GM19438 (cell line): ENCODE data around the gene AJAP1.

ENCODE experiments used
- ATAC-seq: cut with Tn5 transposase; IDR thresholded peaks from one replicate; pipeline ENCODE4 v1.9.1; 2021; ENCODE audit warnings: low read depth; ENCODE audit not compliant: unreplicated experiment

Gene AJAP1

DNA sequence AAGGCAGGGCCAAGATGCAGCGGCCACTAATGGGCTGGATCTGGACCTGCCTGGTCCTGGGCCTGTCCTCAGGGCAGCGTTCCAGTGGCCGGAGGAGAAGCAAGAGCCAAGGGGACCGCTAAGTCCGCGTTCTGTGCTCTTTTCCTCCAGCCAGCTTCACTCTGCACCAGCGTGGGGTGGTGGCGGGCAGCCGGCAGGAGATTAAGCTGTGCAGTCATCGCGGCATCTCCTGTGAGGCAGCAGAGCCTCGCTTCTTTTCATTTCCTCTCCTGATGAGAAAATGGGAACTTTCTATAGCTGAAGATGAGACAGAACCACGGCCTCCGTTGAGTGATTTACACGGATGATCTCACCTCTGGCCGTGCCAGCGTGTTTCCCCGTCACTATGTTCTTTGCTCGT is 43.4 kb downstream of the AJAP1 start:
- no peak for ATAC-seq

DNA sequence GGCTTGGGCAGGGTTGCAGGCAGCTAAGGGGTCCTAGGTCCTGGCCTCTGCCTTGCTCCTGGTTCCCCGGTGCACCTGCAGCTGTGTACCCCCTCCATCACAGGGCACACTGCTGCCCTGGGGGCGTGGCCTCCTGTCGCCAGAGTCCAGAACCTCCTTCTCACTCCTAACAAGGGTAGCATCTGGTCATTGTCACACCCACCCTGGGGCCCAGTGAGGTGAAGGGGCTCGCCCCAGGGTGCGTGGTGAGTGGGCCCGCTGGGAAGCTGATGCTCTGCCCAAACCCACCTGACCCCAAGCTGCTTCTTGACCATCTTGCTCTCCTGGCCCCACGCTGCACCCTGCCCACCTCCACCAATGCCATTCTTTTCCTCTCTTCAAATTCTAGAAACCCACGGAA is 44.5 kb downstream of the AJAP1 start:
- no peak for ATAC-seq

DNA sequence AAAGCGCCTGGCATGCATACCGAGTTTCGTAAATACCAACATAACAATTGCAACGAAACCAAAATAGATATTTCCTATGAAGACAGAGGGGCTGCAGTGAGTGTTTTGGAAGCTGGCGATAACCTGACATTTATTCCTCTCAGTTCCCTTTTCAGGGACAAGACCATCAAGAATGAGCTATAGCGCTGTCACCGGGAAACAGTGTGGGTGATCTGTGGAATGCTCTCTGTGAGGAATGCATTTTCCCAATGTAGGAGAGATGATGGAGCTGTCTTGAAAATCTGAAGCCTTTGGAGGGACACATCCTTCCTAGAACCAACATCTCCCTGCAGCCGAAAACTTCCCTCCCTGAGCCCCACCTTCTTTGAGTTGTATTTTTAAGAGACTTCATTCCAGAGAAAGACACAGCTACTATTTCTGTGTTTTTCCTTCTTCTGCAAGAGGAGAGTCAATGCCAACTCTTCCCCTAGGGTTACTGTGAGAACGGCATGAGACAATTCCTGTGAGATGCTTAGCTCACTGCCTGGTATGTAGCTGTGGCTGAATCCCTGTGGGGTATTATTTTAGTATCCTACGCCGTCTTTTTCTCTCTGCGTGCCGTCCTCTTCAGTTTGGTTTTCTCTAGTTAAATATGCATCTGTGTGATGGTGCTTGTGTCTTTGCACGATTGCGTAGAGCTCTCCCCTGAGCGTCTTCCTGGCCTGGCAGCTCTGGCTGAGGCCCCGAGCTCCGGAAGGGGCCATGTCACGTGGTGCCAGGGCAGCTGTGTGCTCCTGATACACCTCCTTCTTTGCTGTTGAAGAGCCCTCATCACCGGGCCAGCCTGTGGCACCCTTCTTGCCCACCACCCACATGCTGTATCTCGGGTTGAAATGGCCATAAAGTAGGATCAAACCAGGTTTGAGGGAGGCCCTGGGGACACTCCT is 45.2 kb downstream of the AJAP1 start:
- ATAC-seq, result no peak

DNA sequence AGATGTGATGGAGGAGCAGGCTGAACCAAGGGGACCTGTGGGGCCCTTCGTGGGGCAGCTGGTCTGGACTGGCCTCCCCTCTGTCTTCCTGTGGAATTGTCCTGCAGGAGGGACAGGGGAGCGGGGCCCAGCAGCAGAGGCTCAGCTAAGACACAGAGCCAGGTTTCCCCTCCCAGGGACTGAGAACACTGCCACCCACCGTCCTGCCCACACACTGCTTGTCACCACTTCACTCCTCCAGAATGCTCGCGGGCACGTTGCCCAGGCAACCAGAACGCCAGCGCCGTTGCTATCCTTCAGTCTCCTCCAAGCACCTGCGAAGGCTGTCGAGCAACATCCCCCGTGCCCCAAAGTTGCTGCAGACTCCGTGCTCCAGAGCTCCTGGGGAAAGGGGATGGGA is 46.4 kb downstream of the AJAP1 start:
- no peak for ATAC-seq

DNA sequence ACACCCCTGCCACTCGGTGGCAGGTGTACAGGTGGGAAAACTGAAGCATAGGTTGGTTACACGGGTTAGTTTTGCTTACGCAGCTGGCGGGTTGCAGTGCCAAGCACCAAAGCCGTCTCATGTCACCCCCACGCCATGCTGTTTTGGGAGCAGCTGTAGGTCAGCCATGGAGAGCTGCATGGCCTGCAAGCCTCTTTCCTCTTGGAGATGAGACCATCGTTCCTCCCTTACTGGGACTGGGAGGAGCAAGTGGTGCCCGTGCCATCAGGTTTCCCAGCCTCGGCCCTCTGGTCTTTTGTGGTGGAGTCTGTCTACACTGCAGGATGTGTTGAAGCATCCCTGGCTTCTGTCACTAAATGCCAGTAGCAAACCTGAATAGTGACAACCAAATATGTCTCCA is 46.9 kb downstream of the AJAP1 start:
- no peak for ATAC-seq

DNA sequence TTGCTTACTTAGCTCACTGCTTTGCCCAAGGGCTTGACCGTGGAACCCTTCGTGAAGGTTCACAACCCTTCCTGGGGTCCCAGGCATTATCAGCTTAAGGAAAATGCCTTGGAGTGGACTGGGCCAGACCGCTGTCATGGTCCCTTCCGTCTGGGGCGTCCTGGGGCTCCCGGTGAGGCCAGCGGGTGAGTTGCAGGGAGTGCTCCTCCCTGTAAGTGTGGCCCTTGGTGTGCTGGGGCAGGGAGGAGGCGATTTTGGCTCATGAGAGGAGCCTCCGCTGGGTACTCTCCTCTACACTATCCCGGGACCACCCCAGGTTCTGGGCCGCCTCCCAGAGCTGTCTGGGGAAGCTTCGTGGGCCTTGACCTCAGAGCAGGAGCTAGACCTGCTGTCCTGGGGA is 48.1 kb downstream of the AJAP1 start:
- ATAC-seq, result no peak

DNA sequence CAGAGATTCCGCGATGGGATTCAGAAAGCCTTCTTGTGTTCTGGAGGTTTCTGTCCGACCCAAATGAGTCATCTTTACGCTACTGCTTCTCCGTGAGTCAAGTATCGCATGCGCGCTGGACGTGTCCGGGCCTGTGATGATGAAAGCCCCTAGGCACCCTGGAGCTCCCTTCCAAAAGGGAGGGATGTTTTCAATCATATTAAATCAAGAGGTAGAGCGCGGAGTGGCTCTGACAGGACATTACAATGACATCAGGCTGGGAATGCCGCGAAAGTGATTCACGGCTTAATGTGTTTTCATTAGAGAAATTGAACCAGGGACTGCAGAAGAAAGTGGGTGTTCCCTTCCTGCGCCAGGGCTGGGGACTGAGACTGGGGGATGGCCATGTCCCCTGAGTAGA is 48.5 kb downstream of the AJAP1 start:
- ATAC-seq, result no peak

DNA sequence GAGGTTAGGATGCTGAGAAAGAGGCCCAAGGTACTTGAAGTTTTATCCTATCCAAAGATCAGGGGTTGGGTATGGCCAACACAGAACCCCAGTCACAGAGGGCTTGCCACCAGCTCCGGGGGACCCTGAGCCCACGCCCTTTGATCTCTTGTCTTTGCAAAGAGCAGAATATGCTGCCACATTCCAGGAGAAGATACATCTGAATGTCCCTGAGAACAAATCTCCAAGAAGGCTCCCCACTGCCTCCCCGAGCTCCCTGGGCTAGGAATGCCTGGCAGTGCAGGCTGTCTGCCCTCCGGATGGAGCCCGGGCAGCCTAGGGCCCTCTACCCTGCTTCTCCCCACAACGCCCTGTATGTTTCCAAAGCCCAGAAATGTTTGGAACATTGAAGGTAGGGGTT is 49.2 kb downstream of the AJAP1 start:
- no peak for ATAC-seq

DNA sequence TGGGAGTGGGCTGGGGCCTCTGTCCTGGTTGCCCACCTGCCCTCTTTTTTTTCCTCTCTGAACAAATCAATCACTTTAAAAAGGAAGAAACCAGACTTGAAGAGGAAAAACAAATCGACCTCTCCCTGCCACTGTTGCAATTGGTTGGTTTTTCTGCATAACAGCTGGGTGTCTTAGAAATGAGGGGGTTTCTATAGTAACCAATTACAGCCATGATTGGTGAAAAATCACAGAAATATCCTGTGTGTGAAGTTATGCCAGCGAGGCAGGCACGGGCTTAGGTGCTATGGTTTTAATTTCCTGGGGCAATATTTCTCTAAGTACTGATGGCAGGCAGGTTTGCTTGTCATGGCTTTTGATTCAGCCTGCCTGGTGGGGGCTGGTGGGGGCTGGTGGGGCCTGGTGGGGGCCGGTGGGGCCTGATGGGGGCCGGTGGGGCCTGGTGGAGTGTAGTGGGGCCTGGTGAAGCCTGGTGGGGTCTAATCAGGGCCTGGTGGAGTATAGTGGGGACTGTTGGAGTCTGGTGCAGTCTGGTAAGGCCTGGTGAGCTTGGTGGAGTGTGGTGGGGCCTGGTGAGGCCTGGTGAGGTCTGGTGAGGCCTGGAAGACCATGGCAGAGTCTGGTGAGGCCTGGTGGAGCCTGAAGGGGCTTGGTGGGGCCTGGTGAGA is 54.6 kb downstream of the AJAP1 start:
- ATAC-seq, result no peak

DNA sequence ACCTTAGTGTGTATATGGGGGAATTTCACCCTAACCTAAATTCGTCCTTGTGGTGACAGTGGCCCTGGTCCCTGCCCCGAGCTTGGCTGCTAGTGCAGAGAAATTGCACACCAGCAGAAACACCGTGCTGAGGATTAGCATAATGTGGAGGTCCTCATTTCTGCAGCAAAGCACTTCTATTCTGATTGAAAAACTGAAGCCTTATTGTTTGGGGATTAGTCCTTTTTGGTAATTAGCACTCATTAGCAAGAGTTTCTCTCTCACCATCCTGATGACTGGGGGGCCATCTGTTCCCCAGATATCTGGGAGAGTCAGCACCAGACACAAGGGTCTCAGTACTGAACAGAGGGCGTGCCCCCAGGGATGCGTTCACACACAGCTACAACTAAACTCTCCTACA is 55.2 kb downstream of the AJAP1 start:
- no peak for ATAC-seq

DNA sequence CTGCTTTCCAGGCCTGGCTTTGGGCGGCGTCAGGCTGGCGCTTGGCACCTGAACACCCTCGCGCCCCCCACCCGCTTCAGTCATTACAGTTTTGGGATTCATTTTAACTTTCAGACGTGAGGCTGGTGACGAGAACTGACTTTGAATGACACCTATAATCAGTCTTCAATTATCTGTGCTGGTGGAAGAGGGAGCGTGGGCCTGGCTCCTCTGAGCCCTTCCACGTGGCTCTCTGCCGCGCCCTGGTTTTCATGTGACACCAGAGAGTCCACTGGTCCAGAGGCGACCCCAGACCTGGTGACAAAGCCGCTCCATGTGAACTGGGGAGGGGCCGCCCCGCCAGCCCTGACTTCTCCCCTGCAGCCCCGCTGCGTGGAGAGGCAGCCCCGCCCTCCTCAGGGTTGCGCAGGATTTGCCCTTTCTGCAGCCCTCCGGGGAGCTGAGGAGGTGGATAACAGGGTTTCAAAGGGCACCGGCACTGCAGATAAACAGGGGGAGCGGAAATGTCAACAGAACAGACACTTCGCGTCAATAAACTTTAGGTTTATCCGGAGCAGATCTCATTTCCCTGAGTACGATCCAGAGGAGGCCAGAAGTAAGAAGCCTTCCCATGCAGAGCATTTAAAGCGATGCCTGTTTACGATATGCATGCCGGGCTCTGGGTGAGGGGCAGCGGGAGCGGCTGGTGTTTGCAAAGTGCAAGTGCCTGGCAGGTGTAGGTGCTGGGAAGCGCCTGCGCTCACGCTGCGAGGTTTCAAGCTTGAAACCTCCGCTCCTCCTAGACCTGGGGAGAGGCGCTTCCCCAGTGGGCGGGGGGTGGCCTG is 56.4 kb downstream of the AJAP1 start:
- ATAC-seq, result no peak

DNA sequence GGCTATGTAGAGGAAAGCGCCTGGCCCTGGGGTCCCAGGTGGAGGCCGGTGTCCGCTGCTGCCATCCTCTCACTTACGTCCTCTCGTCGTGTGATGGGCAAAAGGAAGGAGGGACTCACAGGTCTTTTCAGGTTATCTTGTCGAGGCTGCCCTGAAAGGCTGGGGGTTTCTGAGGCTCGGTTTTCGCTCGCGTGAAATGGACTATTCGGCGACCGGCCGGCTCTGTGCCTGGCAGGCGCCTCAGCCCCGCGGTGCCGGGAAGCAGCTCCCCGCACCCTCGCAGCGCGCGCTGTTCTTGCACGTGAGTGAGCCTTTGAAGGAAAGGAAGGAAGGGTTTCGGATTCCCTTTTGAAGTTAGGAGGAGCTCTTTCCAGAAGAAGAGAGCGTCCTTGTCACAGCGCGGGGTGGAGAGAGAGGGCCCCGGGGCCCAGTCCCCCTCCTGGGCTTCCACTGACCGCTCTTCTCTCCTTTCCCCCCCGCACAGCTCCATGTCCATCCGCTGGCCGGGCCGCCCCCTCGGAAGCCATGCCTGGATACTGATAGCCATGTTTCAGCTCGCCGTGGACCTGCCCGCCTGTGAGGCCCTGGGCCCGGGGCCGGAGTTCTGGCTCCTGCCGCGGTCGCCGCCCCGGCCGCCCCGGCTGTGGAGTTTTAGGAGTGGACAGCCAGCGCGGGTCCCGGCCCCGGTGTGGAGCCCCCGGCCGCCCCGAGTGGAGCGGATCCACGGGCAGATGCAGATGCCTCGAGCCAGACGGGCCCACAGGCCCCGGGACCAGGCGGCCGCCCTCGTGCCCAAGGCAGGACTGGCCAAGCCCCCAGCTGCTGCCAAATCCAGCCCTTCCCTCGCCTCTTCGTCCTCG is 57.2 kb downstream of the AJAP1 start:
- ATAC-seq, result no peak

DNA sequence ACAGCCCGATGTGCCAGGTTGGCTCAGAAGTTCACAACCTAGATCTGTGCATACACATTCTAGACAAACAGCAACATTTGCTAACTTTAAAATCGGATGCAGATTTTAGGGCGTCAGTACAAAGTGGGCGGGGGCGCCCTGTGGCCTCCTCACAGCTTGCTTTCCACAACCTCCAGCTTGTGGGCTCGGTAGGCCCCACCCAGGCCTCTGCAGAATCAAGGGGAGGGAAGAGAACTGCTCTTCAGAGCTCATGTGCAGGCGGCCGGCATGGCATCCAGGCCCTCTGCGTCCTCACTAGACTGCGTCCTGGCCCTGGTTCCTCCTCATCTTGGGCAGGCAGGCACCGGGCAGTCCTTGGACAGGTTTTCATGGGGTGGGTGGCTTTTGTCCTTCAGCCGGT is 59.3 kb downstream of the AJAP1 start:
- ATAC-seq, result no peak

DNA sequence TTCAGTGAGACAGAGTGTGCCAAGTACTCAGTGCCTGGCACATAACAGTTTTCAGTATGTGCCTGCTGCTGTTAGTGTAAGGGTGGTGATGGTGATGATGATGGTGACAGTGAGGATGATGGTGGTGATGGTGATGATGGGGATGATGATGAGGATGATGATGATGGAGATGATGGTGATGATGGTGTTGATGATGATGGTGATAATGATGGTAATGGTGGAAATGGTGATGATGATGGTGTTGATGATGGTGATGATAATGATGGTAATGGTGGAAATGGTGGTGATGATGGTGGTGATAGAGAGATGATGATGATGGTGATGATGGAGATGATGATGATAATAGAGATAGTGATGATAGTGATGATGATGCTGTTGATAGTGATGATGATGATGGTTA is 62.0 kb downstream of the AJAP1 start:
- no peak for ATAC-seq

DNA sequence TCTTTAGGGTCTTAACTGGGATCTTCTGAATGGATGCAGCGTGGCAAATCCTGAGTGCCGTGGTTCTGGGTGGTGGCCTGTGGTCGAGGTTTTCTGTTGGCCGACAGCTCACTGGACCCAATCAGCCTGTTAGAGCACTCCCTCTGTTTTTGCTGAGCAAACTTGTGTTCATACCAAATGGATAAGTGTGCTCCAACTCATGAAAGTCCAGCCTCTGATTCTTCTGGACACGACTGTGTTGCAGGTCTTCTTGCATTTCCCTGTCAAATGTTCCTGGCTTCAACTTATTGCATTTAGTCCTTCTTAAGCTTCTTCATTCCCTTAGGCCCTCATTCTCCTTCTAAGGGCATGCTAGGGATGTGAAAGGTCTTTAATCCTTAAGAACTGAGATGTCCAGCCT is 63.7 kb downstream of the AJAP1 start:
- ATAC-seq, result no peak

DNA sequence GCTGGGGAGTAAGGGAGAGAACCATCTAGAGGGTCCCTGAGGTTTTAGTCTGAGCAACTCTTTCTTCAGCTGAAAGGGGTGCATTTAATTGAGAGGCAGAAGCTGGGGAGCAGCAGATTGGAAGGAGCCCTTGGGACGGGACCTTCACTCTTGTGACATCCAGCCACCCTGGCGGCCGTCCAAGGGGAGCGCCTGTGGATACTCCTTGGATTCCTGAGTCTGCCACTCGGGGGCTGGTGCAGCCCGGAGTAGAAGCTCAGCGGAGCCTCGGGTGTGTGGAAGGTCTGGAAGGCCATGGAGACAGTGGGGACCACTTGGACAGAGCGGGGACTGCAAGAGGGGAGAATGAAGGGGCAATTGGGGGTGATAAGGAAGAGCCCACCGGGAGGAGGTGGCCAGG is 68.7 kb downstream of the AJAP1 start:
- ATAC-seq, result no peak

DNA sequence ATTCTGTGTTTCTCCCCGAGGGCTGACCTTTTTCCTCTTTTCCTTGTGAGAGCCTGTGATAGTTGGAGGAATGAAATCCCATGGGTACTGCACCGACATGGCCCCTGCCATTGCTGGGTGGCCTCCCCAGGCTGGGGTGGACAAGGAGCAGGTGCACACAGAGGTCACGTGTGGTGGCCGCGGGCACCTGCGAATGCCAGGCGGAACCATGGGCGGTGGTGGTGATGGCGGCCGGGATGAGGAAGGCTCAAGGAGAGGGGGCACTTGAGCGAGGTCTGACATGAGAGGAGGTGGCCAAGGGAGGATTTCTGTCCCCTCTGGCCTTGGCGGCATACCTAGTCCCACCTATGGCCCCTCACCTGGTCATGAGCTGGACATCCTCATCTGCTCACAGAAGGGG is 69.6 kb downstream of the AJAP1 start:
- no peak for ATAC-seq

DNA sequence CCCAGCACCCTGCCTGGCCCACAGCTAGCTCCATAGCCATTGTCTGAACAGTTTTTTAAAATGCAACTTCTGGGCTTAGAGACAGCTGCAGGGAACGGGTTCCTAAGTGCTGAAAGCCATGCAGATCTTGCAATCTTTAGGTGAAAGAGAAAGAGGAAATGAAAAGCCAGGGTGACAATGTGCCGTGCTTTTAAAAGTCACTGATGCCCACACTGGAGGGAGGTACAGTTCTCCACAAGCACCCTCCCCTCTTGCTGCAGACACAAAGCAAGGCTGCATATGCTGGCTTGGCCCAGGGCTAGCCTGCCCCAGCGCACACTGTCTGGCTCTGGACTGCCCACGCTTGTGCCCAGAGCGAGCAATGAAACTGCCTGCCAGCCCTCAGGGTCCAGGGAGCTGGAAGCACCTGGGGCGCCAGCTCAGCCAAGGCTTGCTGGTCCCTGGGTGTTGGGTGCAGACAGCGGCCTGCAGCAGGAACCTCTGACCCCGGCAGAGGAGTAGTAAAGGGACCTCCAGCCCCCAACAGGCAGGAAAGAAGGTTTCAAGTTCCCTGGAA is 70.4 kb downstream of the AJAP1 start:
- ATAC-seq, result no peak

DNA sequence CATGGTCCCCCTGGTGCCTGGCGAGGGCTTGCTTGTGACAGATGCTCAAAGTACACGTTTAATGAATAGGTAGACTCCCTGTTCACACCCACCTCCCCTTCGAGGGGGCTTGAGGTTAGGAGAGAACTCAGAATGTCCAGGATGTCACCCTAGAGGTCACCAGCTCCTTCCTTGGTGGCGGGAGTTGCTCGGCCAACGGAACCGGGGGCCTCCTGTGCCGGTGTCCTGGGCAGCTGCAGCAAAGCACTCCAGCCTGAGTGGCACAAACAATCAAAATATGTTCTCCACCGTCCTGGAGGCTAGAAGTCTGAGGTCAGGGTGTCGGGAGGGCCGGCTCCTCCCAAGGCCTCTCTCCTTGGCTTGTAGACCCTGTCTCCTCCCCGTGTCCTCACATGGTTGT is 71.0 kb downstream of the AJAP1 start:
- ATAC-seq, result no peak
